ENCODE results near the gene EVX2. TPM values are rescaled to one million over a fixed set of nuclear protein-coding genes. Genes with fewer than 3 reads are reported as not detected.

EVX2 gene
- total RNA-seq = under 1 TPM in 1 of 4 donors, not detected in 3; 0.16 TPM

GRCh38 chr2:176083796-176084261 is at the start of gene EVX2:
EVX2 (minus strand) TSS chr2:176083962; CDS start chr2:176083776, 186 bp downstream.
- no peak for TF ChIP-seq CTCF (IDR thresholded peaks at IDR 0.05; ENCODE audit: low read depth)

GRCh38 chr2:176133389-176133788 is 49.6 kb upstream of the EVX2 start:
- TF ChIP-seq CTCF (IDR thresholded peaks at IDR 0.05; ENCODE audit: low read depth) = no peak

- TF ChIP-seq CTCF (IDR thresholded peaks at IDR 0.05; ENCODE audit: low read depth) = no peak
Observed at GRCh38 chr2:176132205-176133171, 48.7 kb upstream of the EVX2 start.

GRCh38 chr2:176131848-176132158 is 48.0 kb upstream of the EVX2 start:
- TF ChIP-seq CTCF (IDR thresholded peaks at IDR 0.05; ENCODE audit: low read depth) = no peak

- no peak for TF ChIP-seq CTCF (IDR thresholded peaks at IDR 0.05; ENCODE audit: low read depth)
Observed at GRCh38 chr2:176130957-176131847, 47.4 kb upstream of the EVX2 start.

- no peak for TF ChIP-seq CTCF (IDR thresholded peaks at IDR 0.05; ENCODE audit: low read depth)
Observed at GRCh38 chr2:176130147-176130956, 46.6 kb upstream of the EVX2 start.

Data from subcutaneous adipose tissue (tissue), 4 donors.